HG03442 (cell line): ENCODE measurements around the gene SDK2.

Experiments
- ATAC-seq: cut with Tn5 transposase; IDR thresholded peaks from one replicate; pipeline ENCODE4 v1.9.1; 2021; ENCODE audit warnings: mild to moderate bottlenecking, moderate library complexity; ENCODE audit not compliant: unreplicated experiment

Gene SDK2

GRCh38 chr17:73652886-73653480, 8.7 kb upstream of the SDK2 start:
- no peak for ATAC-seq

GRCh38 chr17:73650617-73651200, 6.5 kb upstream of the SDK2 start:
- ATAC-seq, result no peak

- ATAC-seq, result no peak
Measured at GRCh38 chr17:73650140-73650539, 5.9 kb upstream of the SDK2 start.

GRCh38 chr17:73648974-73649373, 4.7 kb upstream of the SDK2 start:
- no peak for ATAC-seq

GRCh38 chr17:73648543-73648820, 4.2 kb upstream of the SDK2 start:
- ATAC-seq, result no peak

- ATAC-seq, result no peak
Measured at GRCh38 chr17:73647772-73648542, 3.7 kb upstream of the SDK2 start.

DNA sequence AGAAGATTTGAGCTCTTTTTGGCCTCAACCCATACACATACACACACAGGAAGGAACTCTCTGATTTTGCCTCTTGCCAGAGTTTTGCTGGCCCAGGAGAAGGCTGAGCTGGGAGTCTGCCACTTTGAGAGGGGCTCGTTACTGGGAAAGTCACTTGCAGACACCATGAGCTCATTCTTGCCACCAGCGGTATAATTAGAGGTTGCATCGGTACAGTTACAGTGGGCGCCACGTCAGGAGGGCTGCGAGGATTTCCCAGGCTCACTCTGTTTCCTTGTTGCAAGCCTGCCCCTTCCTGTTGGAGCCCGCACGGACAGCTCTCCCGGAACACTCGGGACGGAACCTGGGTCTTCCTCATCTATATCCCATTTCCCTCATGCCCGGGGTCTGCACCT, 3.1 kb upstream of the SDK2 start:
- ATAC-seq, result no peak

- no peak for ATAC-seq
Measured at GRCh38 chr17:73646409-73647300, 2.4 kb upstream of the SDK2 start.

DNA sequence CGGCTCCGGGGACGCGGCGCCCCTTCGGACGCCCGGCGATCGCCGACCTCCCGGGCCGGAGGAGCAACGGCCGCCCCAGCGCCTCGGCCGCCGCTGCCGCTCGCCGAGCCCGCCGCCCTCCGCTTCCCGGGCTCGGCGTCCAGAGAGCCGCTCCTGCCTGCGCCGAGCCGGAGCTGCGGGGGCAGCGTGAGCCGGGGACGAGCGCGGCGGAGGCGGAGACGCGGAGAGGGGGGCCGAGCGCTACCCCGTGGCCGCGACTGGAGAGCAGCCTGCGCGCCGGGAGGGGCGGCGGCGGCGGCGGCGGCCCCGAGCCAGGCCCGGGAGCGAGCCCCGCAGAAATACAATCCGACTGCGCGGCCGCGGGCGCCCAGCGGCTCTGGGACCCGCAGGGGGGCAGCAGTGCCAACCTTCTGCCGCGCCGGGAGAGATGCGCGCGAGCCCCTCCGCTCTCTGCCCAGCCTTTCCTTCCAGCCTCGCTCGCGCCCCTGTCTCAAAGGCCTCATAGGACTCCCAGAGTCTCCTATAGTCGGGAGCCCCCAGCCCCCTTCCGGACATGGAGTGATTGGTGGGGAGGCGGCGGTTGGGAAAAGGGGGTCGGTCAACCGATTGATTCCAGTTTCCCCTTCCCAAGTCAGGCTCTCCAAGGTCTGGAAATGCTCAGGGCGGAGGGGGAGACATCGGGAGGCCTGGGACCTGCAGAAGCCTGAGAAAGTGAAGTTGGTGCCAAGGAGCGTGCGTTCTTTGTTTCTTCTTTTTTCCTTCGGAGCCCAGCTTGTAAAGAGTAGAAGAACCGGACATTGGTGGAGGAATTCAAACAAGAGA, 1.0 kb upstream of the SDK2 start:
- no peak for ATAC-seq

DNA sequence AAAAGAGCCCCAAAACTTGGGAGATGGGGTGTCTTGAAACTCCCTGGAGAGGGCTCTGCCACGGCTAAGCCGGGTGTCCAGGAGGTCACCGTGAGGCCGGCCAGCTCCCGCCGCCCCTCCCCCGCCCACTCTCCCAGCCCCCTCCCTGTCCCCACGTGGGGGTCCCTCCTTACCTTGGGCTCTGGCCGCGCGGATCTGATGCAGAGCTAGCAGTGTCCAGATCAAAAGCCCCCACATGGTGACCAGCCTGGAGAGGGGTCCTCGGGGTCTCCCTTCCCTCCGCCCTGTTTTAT, 447 bp downstream of the SDK2 start:
- no peak for ATAC-seq

DNA sequence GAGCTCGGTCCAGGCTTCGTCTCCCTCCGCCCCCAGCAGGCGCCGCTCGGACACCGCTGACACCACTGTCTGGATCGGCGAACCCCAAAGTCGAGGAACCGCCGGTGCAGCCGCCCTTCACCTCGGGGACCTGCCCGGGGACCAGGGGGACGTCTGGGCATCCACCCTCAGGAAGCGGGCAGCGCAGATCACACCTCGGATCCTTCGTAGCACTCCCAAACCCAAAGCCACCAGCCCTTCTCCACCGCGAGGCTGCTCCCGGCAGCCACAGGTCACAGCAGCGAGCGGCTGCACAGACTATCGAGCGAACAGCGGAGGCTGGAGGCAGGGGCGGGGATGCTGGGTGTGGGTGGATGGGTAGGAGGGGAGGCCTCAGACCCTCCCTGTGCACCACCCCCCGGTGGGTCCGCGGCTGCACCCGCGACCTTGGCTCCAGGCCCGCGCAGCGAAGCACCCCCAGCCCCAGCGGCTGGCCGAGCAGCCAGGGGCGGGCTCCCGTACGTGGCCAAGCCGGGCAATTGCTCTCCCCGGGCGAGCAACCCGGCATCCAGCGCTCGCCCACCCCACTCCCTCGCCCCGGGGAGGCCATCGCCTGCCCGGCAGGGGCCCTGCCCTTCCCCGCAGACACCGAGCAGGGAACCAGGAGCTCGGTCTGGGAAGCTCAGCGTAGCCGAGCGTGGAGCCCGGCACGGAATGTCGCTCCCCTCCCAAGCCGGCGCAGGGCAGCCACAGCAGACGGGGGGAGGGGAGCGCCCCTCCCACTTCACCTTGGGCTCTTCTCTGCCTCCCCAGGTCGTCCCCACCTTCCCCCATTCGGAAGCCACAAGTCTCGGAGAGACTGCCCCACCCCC, 1.0 kb downstream of the SDK2 start:
- ATAC-seq, result no peak

DNA sequence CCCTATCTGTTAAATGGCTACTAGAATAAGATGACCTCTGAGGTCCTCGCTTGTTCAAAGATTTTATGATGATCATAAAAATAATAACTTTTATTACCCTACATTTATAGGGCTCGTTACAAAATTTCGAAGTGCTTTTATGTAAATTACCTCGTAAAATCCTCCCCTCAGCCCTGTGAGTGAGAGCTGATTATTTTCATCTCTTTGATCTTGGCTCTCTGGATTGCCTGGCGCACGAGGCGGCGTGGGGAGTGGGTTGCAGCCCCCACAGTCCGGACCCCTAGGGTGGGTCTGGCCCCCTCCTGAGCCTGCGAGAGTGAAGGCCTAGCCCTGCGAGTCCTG, 1.6 kb downstream of the SDK2 start:
- ATAC-seq, result no peak

DNA sequence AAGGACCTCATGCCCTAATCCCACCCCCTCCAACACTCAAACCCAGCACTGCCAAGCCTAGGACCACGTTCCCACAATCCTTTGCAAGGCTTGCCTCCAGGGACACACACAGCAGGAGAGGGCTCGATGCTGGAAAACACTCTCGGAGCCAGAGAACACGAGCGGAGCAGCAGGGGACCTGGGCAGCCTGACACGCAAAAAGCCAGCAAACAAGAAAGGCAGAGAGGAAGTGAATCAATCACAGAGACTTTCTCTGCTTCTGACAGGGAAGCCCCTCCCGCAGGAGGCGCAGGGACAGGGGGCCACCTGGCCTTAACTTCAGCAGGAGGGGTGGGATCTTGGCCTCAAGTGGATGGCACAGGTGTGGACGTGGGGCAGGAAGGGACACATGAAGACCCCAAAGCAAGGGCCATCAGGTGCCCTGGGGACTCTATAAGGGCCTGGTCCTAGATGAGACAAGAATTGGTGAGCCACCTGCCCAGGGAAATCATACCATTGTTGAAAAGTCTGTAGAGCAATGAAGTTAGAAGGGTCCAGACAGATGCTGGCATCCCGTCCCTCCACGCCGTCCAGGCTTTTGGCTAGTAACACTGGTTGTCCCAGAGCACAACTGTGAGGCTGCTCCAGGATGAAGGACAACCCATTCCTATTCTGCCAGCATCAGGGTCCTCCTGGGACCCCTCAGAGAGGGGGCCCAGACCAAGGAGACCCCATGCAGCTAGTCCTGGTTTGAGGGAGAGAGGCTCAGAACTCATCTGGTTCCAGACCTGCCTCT, 2.2 kb downstream of the SDK2 start:
- ATAC-seq, result no peak

GRCh38 chr17:73640691-73641090, 3.6 kb downstream of the SDK2 start:
- no peak for ATAC-seq

DNA sequence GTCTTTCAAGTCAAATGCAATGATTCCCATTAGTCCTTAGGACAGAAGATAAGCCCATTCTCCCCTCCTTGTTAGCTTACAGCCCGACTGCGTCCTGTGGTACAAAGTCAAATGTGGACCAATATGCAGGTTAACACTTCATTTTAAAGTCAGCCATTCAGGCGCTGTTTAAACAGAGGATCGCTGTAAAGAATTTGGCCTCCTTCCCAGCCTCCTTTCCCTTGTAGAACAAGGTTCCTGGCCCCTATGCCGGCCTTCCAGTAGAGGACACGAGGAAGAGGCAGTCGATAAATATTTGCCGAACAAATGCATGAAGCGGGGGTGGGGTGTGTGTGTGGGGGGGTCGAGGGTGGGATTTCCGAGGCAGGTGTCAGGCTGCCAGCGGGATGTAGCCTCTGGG, 4.3 kb downstream of the SDK2 start:
- no peak for ATAC-seq

- ATAC-seq, result no peak
Measured at GRCh38 chr17:73639322-73639721, 4.9 kb downstream of the SDK2 start.

GRCh38 chr17:73638556-73638955, 5.7 kb downstream of the SDK2 start:
- ATAC-seq, result no peak

DNA sequence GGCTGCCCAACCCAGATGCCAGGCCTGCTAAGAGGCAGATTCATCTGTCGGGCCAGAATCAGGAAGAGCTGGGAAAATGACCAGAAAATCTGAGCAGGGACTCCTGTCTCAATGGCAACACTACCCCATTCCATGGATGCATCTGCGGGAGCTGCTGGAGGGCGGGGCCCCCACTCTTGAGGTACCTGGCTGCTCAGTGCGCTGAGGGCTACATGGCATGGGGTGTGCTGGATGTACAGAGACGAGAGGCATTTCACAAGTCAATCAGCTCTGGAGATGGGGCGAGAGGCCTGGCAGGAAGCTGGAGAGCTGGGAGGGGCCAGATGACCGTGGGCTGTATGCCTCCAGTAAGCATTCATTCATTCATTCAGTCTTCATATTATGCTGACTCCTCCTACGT, 6.4 kb downstream of the SDK2 start:
- ATAC-seq, result no peak

GRCh38 chr17:73635101-73635817, 9.0 kb downstream of the SDK2 start:
- no peak for ATAC-seq
